Bone marrow (tissue), 2 donors: ENCODE results near the gene CTBP1.
"Not testable (repeated sequence)": the region's sequence is repeated elsewhere in the genome, so short reads cannot be mapped to it uniquely, and the experiment has no call there.

ENCODE experiments used
- DNase-seq, 2 donors: peaks; one replicate each; lab custom pipeline; 2025; lab: John Stamatoyannopoulos, UW

CTBP1 gene

DNA sequence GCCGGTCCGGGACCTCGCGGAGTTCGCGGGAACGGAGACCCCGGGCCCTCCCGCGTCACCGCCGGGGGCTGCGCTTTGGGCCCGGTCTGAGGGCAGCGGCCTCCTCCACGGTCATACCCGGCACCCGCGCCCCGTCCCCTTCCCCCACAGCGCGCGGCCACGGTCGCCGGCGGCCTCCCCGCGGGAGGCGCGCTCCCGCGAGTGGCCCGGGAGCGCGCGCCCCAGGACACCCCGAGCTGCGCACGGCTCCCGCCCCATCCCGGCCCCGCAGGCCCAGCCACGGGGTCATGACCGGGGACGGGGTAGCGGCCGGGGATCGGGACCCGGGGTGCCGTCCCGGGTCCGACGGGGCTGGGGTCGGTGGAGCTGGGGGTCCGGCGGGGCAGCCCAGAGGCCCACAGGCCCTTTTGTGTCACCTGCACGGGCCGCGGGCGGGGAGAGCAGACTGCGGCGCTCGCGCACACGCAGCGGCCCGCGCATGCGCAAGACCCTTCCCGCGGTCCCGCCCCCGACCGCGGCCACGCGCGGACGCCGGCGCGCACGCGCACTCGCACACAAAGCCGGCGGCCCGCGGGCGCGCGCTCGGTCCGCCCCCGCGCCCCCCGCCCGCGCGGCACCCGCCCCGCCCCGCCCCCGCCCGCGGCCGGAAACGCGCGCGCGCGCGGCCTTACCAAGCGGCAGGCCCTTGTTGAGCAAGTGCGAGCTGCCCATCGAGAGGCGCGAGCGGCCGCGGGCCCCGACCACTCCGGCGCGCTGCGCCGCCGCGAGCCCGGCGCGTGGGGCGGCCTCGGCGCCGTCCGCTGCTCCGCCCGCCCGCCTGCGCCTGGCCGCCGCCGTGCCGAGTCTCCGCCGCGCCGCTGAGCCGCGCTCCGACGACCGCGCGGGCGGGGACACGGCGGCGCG, at the start of gene CTBP1:
CTBP1 (minus strand) TSS at position 886 of the 903 bp plus-strand sequence. CDS start 7,799 bp downstream, outside the sequence.
- peak; percentile 50 to 84 for DNase-seq

DNA sequence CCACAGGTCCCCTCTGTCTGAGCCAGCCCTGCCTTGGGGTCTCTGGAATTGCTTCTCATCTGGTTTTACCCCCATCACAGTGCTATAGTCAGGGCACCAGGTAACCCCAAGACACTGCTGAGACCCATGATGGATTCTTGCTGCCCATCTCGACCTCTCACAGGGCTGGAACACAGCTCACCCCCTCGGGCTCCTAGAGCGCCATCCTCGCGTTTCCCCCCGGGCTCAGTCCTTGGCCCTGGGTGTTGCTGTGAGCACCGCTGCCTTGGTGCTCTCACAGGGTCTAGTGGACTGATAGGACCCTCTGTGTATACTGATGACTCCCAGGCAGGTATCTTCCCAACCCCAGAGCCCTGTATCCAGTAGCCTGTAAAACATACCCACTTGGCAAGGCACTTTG, 49.5 kb upstream of the CTBP1 start:
- no peak for DNase-seq

DNA sequence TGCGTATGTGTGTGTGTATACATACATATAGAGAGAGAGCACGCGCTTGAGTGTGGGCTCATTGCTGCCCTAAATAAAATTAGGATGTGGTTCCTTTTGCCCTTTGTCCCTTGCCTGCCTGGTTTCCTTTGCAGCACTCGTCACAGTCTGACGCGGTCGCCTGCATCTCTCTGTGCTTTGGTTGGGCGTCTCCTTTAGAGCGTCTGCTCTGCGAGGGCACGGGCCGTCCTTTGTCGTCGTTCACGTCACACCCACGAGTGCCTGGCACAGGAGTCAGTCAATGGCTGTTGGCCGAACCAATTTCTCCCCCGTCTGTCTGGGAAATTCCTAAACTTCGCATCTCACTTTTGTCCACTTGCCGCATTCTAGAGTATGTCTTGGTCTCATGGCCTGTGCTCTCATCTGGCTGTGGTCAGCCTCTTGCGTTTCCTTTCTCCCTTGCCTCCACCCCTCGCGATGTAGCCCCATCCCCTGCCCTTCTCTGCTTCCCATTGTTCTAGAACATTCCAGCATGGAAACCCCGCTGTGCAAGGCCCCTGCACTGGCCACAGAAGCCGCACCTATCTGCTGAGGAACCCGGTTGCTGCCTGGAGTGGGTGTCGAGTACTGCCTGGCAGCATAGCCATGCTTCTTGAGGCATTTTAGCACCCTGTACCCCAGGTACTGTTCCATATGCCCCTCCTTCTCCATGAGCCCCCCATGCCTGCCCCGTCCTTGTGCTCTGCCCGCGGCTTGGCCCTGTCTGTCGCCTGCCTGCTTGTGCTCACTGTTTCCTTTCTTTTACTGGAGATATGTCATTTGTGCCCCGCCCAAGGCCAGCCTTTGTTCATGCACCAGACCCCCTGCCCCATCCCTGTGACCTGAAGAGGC, 48.8 kb upstream of the CTBP1 start:
- DNase-seq, result no peak

DNA sequence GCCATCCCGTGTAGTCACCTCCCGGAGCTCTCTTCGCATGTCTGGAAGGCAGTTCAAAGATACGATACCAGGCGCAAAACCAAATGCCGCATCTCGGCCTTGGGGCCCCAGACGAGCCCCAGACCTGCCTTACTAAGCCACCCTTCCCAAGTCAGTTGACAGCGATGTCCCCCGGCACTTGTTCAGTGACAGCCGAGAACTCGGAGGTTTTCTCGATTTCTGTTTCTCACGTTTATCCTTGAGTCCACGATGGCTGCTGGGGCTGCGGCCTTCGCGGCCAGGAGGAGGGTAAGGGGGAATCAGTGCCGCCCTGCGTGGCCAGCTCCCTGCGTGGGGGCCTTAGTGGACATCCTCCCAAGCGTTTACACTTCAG, 48.1 kb upstream of the CTBP1 start:
- DNase-seq, result no peak

DNA sequence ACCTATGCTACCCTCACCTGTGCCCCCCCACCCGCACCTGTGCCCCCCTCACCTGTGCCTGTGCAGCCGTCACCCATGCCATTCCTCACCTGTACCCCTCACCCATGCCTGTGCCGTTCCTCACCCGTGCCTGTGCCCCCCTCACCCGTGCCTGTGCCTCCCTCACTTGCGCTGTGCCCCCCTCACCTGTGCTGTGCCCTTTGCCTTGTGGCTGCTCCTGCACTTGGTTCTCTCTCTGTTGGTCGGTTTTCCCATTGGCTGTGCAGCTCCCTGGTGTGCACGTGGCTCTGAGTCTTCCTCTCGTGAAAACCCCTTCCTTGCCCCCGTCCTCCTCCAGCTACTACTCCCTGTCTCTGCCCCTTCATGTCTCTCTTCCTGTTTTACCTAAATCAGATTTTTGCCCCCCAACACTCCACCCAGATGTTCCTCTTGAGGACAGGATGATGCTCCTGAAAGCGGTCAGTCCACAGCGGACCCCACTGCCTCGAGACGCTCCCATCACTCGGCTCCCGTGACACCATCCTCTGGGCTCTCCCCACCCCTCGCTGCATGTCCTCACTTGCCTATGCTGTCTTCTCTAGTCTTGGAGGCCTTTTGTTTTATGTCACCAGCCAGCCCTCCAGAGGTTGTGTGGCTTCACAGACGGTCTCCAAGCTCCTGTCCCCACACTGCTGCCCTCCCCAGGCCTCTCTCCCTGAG, 47.5 kb upstream of the CTBP1 start:
- no peak for DNase-seq

DNA sequence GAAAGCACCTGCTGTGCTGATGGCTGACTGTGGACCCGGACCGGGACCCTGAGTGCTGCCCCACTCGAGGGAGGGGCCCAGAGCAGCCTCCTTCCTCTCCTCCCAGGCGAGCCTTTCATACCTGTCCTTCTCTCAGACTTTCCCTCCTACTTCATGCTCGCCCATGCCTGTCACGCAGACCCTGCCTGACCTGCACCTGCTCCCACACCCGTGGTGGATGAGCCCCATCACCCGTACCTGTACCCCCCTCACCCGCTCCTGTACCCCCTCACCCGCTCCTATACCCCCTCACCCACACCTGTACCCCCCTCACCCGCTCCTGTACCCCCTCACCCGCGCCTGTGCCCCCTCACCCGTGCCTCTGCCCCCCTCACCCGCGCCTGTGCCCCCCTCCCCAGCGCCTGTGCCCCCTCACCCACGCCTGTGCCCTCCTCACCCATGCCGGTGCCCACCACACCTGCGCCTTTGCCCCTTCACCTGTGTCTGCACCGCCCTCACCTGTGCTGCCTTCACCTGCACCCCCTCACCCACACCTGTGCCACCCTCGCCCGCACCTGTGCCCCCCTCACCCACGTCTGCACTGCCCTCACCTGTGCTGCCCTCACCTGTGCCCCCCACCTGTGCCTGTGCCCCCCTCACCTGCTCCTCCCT, 46.6 kb upstream of the CTBP1 start:
- no peak for DNase-seq

DNA sequence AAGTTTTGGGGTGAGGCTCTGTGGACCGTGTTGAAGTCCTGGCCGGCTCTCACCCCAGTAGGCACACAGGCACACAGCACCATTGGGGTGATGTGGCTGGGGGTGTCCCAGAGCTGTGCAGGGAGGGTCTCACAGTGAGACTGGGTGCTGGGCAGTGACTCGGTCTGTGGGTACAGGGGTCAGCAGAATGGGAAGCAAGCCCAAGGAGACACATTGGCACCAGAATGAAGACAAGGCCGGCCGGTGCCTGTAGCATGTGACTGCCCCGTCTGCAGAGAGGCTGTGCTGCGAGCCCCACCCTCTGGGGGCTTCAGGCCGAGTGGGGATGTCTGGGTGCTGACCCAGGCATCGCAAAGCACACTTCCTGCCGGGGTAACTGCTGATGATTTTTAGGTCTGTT, 46.0 kb upstream of the CTBP1 start:
- no peak for DNase-seq

DNA sequence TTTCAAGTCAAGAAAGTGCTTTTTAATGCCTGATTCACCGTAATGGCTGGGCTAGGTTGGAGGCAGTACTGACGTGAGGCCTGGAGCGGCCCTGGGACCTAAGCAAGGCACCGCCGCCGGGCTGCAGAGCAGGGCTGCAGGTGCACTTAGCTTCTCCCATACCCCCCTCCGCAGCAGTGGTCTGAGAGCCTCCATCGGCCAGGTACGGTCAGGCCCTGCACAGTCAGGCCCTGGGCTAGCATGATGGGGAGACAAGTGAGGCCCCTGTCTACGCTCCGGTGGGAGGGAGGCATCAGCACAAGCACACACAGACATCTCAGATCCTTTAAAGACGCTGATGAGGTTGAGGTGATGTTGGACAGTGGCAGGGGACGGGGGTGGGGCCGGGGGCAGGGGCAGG, 45.5 kb upstream of the CTBP1 start:
- DNase-seq, result no peak

DNA sequence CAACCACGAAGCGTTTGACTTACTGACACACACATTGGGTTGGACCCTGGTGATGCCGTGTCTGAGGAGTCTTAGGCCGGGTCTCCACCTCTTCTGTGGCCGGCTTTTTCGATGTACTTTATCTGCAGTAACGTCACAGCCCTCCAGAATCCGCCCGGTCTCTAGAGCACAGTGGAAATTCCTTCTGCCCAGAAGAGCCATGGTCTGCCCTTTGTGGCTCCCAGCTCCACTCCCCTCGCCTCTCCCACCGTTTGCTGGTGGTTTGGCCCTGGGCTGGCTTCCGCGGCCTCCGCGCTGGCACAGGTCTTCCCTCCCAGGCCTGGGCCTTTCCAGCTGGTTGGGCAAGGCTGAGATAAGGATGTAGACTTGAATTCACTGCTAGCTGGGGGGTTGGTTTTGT, 45.1 kb upstream of the CTBP1 start:
- no peak for DNase-seq

DNA sequence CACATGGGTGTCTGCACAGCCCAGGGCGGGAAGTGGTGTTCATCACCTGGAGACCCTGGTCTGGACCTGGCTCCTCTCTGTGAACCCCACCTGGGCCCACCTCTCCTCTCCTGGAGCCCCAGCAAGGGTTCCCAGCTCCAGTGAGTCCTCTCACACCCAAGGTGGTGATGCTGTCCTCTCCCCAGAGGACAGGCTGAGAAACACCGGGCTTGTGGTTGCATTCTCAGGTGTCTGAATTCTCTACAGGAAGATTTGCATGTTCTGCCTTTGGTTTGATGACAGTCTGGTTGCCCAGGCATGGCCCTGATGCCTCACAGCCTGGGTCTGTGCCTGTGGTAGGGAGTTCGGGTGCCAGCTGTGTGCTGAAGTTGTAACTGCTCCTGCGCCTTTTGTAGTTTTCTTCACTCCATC, 44.6 kb upstream of the CTBP1 start:
- DNase-seq, result no peak

DNA sequence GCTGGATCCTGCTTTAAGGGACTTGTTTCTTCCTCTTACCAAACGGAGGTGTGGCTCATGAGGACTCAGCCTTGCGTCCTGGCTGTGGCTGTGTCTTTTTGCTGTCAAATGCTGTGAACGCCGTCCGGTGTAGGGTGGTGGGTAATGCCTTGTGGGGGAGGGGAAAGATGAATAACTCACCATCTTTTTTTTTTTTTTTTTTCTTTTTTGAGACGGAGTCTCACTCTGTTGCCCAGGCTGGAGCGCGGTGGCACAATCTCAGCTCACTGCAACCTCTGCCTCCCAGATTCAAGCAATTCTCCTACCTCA, 43.7 kb upstream of the CTBP1 start:
- DNase-seq, result not testable (repeated sequence)

DNA sequence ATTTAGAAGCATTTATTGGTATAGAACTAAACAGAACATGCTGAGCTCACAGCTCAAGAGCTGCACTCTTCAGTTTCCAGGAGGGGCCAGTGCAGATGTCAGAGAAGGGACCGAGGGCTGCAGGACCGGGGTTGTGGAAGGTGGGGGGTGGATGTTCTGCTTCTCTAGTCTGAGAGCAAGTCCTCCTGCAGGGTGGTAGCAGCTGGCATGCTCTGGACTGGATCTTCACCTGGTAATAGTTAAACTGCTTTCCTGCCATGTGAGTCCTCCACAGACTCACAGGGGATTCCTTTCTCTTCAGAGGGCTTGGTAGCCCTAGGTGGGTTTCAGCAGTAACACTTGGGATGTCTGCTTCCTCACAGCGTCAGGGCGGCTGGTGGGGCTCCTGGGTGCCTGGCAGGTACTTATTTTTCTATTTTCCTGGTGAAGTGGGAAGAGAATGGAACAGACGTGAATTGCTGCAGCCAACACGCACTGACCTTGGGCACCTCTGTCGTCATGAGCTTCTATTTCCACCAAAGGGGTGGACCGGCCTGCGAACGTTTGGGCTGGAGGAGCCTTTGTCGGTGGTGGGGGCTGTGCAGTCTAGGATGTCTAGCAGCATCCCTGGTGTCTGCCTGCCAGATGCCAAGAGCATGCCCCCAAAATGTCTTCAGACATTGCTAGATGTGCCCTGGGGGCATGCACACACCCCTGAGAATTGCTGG, 43.2 kb upstream of the CTBP1 start:
- no peak for DNase-seq

DNA sequence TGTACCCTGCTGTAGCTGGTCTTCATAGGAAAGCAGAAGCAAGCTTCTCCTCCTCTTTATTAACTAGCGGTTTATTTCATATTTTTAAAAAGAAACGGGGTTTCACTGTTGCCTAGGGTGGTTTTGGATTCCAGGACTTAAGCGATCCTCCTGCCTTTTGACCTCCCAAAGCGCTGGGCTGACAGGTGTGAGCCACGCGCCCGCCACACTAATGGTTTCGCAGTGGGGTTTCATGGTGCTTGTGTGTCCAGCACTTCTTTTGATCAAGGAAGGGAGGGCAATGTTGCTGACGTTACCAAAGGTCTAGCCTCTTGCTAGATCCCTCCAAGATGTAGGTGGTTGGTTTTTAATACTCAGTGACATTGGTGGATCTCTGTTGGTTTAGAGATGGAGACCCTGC, 42.2 kb upstream of the CTBP1 start:
- no peak for DNase-seq

DNA sequence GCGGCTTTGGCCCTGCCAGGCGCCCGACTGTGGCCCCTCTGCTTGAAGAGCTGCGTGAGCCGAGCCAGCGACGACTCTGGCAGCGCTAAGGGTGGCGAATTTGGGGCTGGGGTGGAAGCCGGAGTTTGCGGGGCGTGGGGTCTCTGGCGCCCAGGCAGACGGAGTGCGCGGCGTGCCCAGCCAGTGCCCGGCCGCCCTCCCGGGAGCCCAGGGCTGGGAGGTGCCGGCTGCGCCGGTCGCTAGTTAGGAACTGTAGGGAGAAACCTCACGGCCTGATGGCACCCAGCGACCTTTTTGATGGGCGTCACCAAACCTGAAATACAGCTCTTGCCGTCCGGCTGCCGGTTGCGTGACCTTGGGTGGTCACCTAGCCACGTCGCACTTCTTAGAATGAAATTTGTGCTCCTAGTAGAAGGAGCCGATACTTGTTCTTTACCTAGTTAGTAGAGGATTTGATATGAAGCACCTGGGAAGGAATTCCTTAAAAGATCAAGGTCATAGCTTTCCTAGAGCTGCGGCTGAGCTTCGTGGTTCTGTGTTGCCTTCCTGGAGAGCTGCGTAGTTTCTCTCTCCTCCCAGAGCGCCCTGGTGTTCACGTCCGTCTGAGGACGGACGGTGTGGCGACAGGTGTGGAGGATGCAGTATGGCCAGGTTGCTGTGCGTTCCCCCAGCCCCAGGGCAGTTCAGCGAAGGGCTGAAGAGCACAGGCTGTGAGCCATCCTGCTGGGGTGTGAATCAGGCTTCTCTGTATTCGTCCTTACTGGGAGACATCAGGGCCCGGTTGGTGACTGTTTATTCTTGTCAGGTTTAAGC, 41.4 kb upstream of the CTBP1 start:
- DNase-seq, result no peak

DNA sequence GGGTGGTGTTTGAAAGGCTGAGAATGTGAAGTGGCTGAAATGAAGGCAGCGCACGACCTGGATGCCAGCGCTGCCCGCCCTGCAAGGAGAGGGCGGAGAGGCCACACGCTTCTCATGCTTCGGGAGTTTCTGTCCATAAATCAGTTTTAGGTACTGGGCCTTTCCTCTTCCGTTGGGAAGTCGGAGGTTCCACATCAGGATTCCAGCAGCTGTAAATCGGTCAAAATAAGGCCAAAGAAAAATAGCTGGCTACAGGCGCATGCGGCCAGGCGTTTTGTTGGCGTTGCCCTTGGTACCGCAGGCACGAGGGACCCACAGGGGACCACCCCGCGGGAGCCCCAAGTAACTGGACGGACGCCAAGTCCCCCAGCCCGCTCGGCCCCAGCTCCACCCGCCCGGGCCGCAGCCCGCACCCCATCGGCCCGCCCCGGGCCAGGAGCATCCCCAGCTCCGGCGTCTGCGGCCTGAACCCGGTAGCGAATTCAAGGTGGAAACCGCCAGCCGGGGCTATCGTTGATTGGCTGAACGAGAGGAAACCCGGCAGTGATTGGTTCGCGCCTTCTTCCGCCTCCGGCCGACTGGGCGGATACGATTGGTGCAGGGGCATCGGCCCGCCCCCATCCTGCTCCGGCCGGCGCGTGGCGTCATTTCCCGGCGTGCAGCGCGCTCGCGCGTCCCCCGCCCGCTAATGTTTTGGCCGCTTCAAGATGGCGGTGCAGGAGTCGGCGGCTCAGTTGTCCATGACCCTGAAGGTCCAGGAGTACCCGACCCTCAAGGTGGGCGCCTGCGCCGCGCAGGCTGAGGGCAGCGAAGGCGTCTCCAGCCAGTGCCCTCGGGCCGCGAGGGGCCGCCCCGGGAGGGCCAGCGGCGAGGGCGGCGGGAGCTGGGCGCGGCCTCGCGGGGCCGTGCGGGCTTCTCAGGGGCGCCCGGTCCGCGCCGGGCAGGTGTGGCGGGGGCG, 40.6 kb upstream of the CTBP1 start, which contains the start of gene MAEA:
MAEA (plus strand) TSS at position 685 of the 958 bp plus-strand sequence; CDS start at position 708, 23 bp downstream.
- peak; percentile 85 to 90 for DNase-seq

DNA sequence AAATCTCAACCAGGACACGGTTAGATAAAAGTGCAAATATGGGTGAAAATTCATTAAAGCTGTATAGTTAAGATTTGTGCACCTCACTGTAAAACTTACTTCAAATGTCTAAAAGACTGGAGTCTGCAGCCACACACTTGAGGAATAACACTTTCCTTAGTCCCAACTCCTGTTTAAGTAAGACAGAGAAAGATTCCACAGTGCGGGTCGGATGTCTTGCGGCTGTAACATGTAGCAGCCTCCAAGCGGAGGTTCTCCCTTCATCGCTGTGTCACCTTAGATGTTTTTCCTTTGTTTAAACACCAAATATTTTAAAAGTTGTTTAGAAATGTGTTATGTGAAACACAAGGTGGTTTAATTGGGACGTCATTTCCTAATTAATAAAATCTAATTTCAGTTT, 39.9 kb upstream of the CTBP1 start:
- no peak for DNase-seq

DNA sequence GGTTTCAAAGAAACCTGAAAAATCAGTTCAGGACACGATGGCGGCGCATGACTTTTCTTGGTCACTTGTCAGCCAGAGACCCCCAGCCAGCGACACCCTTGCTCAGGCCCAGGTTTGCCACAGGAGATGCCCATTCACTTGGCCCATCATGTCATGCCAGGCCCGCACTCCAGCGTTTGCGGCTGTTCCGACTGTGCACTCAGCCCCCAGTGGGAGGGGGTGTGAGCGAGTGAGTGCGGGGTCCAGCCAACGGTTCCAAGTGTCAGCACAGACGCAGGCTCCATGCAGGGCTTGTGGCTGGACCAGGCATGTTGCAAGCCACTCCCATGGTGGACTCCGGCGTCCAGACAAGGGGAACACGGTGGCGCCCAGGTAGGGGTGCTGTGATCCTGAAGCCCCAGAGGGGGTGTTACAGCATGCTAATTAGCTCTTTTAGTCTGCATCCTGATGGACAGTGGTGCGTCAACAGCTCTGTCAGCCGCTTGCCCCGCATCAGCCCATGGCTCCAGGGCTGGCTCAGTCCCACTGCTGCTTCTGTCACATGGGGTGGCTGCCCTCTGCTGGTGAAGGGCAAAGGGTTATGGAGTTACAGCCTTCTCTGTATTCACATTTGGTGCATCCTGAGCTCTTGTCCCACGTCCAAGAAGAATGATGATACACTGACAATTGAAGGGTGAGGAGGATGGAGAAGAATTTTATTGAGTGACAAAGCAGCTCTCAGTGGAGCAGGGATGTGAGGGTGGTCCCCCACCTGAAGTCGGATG, 37.0 kb upstream of the CTBP1 start:
- DNase-seq, result no peak

DNA sequence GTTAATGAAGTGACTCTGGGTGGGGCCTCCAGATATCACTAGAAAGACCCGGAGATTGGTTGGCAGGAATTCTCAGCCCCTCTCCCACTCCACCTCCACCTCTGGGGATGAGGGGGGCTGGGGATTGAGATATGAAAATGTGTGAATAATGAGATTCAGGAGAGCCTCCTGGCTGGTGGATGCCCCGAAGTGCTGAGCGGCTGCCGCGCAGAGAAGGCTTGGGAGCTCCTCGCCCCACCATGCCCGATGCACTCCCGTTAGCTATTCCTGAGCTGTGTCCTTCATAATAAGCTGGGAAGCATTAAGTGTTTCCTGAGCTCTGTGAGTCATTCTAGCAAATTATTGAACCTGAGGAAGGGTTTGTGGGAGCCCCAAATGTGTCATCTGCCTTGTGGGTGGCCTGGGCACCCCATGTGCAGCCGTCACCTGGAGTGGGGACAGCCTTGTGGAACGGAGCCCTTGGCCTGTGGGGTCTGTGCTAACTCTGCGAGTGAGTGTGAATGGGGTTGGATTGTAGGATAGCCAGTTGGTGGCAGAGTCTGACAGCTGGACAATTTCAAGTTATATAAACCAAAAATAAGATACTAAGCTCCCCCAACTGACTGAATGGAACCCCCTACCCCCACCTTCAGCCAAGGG, 36.3 kb upstream of the CTBP1 start:
- DNase-seq, result no peak
